Smooth muscle cell (in vitro differentiated cells): ENCODE data around the gene EHBP1. TPM values are rescaled to one million over a fixed set of nuclear protein-coding genes. Genes with fewer than 3 reads are reported as not detected.

Experiments used
- DNase-seq: peaks from one replicate; lab custom pipeline; 2025; ENCODE audit not compliant: unreplicated experiment; lab: John Stamatoyannopoulos, UW
- H2AFZ ChIP-seq: fragments of 200-600 bp; sonication (generic); 2 replicates; pipeline ENCODE4 v1.6.0; 2016; ENCODE audit warnings: antibody characterized with exemption, low read depth, mild to moderate bottlenecking
- H3F3A ChIP-seq: fragments of 200-600 bp; sonication (generic); 2 replicates; pipeline ENCODE4 v1.6.0; 2017; ENCODE audit warnings: antibody characterized with exemption, low read depth
- H3K27ac ChIP-seq: fragments of 200-600 bp; sonication (generic); 2 replicates; pipeline ENCODE4 v1.5.1; 2016; ENCODE audit warnings: low read depth, mild to moderate bottlenecking
- H3K27me3 ChIP-seq: fragments of 200-600 bp; sonication (generic); 2 replicates; pipeline ENCODE4 v1.6.1; 2016; ENCODE audit warnings: low read depth, mild to moderate bottlenecking
- H3K36me3 ChIP-seq: fragments of 200-600 bp; sonication (generic); 2 replicates; pipeline ENCODE4 v1.5.1; 2016; ENCODE audit warnings: low read depth
- H3K4me1 ChIP-seq: fragments of 200-600 bp; sonication (generic); 2 replicates; pipeline ENCODE4 v1.5.1; 2016; ENCODE audit warnings: low read depth
- H3K4me2 ChIP-seq: fragments of 200-600 bp; sonication (generic); 2 replicates; pipeline ENCODE4 v1.6.0; 2016; ENCODE audit warnings: mild to moderate bottlenecking
- H3K4me3 ChIP-seq: fragments of 200-600 bp; sonication (generic); 2 replicates; pipeline ENCODE4 v1.5.1; 2016; ENCODE audit warnings: mild to moderate bottlenecking
- H3K79me2 ChIP-seq: fragments of 200-600 bp; sonication (generic); 2 replicates; pipeline ENCODE4 v1.6.0; 2016; ENCODE audit warnings: low read depth, mild to moderate bottlenecking
- H3K9ac ChIP-seq: fragments of 200-600 bp; sonication (generic); 2 replicates; pipeline ENCODE4 v1.6.0; 2016; ENCODE audit warnings: low read depth
- H3K9me3 ChIP-seq: fragments of 200-600 bp; sonication (generic); replicated peaks from 2 replicates; pipeline ENCODE4 v1.5.1; 2016; ENCODE audit warnings: low read depth
- H4K20me1 ChIP-seq: fragments of 200-600 bp; sonication (generic); 2 replicates; pipeline ENCODE4 v1.6.0; 2016; ENCODE audit warnings: low read depth
- CTCF ChIP-seq: fragments of 200-600 bp; sonication (generic); IDR thresholded peaks from 2 replicates; pipeline ENCODE4 v1.5.1; 2017; ENCODE audit warnings: borderline replicate concordance, mild to moderate bottlenecking, antibody characterized with exemption; ENCODE audit not compliant: insufficient read depth, poor library complexity, severe bottlenecking
- WGBS: methylation state at CpG from one replicate; pipeline ENCODE4 v1.1.7; 2016; ENCODE audit warnings: low lambda C conversion rate; 5-methylcytosine and 5-hydroxymethylcytosine counted together
- polyA plus RNA-seq: library from polyadenylated mRNA; unstranded; fragments of >200 nt; fragmentation: Nextera tagmentation; extraction: Ambion mirVana; gene quantifications from 2 replicates; pipeline ENCODE4 v1.2.1, GENCODE V29; 2016
- total RNA-seq: library from RNA; depleted of rRNA; stranded (reverse); fragments of >200 nt; gene quantifications from 2 replicates; pipeline ENCODE4 v1.2.3, GENCODE V29; 2014

EHBP1 gene
- total and polyA plus RNA-seq, 2 experiments from 2014 or later = 9.3 to 45.9 TPM

- Histone ChIP-seq H3K4me1 (no peaks in the 10 kb centered on the region), H3K27ac (no peak overlapping the region), H3K4me3 (no peak overlapping the region), H3K27me3 (no peaks in the 10 kb centered on the region), H3F3A (no peaks in the 10 kb centered on the region), H4K20me1 (peaks cover 5% of the 10 kb centered on the region), H3K36me3 (no peaks in the 10 kb centered on the region), H3K9ac (no peak overlapping the region), H3K4me2 (no peak overlapping the region), H3K79me2 (no peaks in the 10 kb centered on the region), H3K9me3 (no peaks in the 10 kb centered on the region), H2AFZ (no peak overlapping the region)
- no peak for TF ChIP-seq CTCF
- DNase-seq = no peak
- WGBS = 29% methylated on average over 2 of the region's 2 CpGs
These were observed 69.8 kb downstream of the EHBP1 start for GRCh38 chr2:62775367-62775668.

GRCh38 chr2:62783679-62784078, 78.2 kb downstream of the EHBP1 start:
- peaks cover 38% of the 10 kb centered on the region for H4K20me1 ChIP-seq
- peaks cover 12% of the 10 kb centered on the region for H3K79me2 ChIP-seq
- no peak for TF ChIP-seq CTCF

GRCh38 chr2:62784341-62784740, 78.8 kb downstream of the EHBP1 start:
- no peak overlapping the region for H3K4me2 ChIP-seq
- H3K79me2 ChIP-seq = peaks cover 12% of the 10 kb centered on the region
- no peaks in the 10 kb centered on the region for H3F3A ChIP-seq
- H4K20me1 ChIP-seq = peaks cover 42% of the 10 kb centered on the region
- H3K27me3 ChIP-seq = no peaks in the 10 kb centered on the region
- H3K4me1 ChIP-seq = no peaks in the 10 kb centered on the region
- DNase-seq = no peak
- no peak overlapping the region for H3K4me3 ChIP-seq
- 72% methylated on average over 2 of the region's 2 CpGs for WGBS
- H3K36me3 ChIP-seq = no peaks in the 10 kb centered on the region
- no peak for TF ChIP-seq CTCF
- H3K27ac ChIP-seq = no peak overlapping the region
- H2AFZ ChIP-seq = no peak overlapping the region
- H3K9me3 ChIP-seq = no peaks in the 10 kb centered on the region
- H3K9ac ChIP-seq = no peak overlapping the region

More at GRCh38 chr2:62783679-62784078, 78.2 kb downstream of the EHBP1 start:
- Histone ChIP-seq H3K36me3 (no peaks in the 10 kb centered on the region), H3F3A (no peaks in the 10 kb centered on the region), H3K27ac (no peak overlapping the region), H3K9me3 (no peaks in the 10 kb centered on the region), H2AFZ (no peak overlapping the region), H3K27me3 (no peaks in the 10 kb centered on the region), H3K4me2 (no peak overlapping the region), H3K9ac (no peak overlapping the region), H3K4me3 (no peak overlapping the region), H3K4me1 (no peaks in the 10 kb centered on the region)
- DNase-seq = no peak

GRCh38 chr2:62785216-62785615, 79.7 kb downstream of the EHBP1 start:
- no peaks in the 10 kb centered on the region for H3K4me1 ChIP-seq
- no peak overlapping the region for H3K4me2 ChIP-seq
- H3K9me3 ChIP-seq = no peaks in the 10 kb centered on the region
- peaks cover 51% of the 10 kb centered on the region for H4K20me1 ChIP-seq
- no peaks in the 10 kb centered on the region for H3F3A ChIP-seq
- H2AFZ ChIP-seq = no peak overlapping the region
- H3K79me2 ChIP-seq = peaks cover 12% of the 10 kb centered on the region
- H3K4me3 ChIP-seq = no peak overlapping the region
- no peak for DNase-seq
- no peak overlapping the region for H3K27ac ChIP-seq
- H3K9ac ChIP-seq = no peak overlapping the region
- TF ChIP-seq CTCF = no peak
- H3K36me3 ChIP-seq = no peaks in the 10 kb centered on the region
- H3K27me3 ChIP-seq = no peaks in the 10 kb centered on the region
- 94% methylated on average over 3 of the region's 3 CpGs for WGBS
